Nephron progenitor cell (in vitro differentiated cells): ENCODE results near the gene ARIH1.
"Not testable (repeated sequence)": the region's sequence is repeated elsewhere in the genome, so short reads cannot be mapped to it uniquely, and the experiment has no call there.

ENCODE experiments used
- DNase-seq: peaks from one replicate; pipeline ENCODE4 v3.0.0; 2021
- H3K27ac Mint-ChIP-seq: 2 replicates; pipeline ENCODE4 v1.8.0; 2021; ENCODE audit warnings: mild to moderate bottlenecking, moderate library complexity, mixed read lengths
- H3K27me3 Mint-ChIP-seq: 2 replicates; pipeline ENCODE4 v1.8.0; 2021; ENCODE audit warnings: mild to moderate bottlenecking, low read depth, mixed read lengths; ENCODE audit not compliant: poor library complexity
- H3K36me3 Mint-ChIP-seq: 2 replicates; pipeline ENCODE4 v1.8.0; 2021; ENCODE audit warnings: low read depth, mixed read lengths
- H3K4me1 Mint-ChIP-seq: 2 replicates; pipeline ENCODE4 v1.8.0; 2021; ENCODE audit warnings: mixed read lengths
- H3K4me3 Mint-ChIP-seq: 2 replicates; pipeline ENCODE4 v1.8.0; 2021; ENCODE audit warnings: mild to moderate bottlenecking, moderate library complexity, mixed read lengths
- H3K9me3 Mint-ChIP-seq: 2 replicates; pipeline ENCODE4 v1.8.0; 2021; ENCODE audit warnings: mild to moderate bottlenecking, moderate library complexity, mixed read lengths
- CTCF ChIP-seq: fragments of 200-600 bp; sonication (generic); IDR thresholded peaks from 2 replicates; pipeline ENCODE4 v1.5.0; 2021; ENCODE audit warnings: antibody characterized with exemption

Gene ARIH1

DNA sequence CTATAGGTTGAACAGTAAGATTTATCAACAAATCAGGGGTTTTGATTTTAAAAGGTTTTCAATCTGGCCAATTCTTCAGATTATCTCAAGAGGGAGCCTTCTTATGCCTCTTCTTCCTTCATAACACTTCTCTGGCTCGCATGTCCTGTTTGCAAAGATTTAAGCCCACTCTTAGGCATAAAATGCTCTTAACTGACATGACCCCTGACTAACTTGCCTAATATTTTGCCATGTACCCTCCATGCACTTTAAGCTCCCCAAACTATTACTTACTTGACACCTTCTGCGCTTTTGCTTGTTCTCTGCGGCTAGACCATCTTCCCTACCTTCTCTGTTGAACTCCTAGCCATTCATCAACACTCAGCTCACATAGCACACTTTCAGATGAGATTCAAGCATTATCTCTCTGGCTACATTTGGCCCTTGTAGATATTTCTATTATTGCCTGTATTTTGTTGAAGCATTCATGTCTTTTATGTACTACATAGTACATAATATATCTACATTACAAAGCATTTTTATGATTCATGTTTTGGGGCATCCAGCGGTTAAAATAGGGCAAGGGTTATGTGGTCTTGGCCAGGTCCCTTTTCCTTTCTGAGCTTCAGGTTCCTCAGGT lies 1.0 kb upstream of the ARIH1 start:
- Mint-ChIP-seq H3K36me3 (peaks cover 39% of the 10 kb centered on the region), H3K27ac (peak overlapping the region; percentile 100), H3K4me1 (peaks cover 41% of the 10 kb centered on the region), H3K4me3 (peak overlapping the region; percentile 98), H3K27me3 (no peaks in the 10 kb centered on the region), H3K9me3 (no peaks in the 10 kb centered on the region)
- no peak for TF ChIP-seq CTCF
- DNase-seq, result no peak

DNA sequence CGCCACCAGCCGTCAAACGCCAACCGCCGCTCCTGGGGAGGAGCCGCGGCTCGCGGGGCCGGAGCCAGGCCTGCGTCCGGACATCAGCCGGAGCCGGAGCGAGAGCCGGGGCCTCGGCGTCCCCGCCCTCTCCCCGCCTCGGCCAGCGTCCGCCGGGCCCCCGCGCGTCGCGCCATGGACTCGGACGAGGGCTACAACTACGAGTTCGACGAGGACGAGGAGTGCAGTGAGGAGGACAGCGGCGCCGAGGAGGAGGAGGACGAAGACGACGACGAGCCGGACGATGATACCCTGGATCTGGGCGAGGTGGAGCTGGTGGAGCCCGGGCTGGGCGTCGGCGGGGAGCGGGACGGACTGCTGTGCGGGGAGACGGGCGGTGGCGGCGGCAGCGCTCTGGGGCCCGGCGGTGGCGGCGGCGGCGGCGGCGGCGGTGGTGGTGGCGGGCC lies 359 bp downstream of the ARIH1 start:
- H3K36me3 Mint-ChIP-seq, result peaks cover 52% of the 10 kb centered on the region
- no peaks in the 10 kb centered on the region for H3K27me3 Mint-ChIP-seq
- peaks cover 8% of the 10 kb centered on the region for H3K9me3 Mint-ChIP-seq
- TF ChIP-seq CTCF, result no peak
- peak overlapping the region; percentile 98 for H3K4me3 Mint-ChIP-seq
- peaks cover 41% of the 10 kb centered on the region for H3K4me1 Mint-ChIP-seq
- peak overlapping the region; percentile 100 for H3K27ac Mint-ChIP-seq
- peak; percentile 65 for DNase-seq

DNA sequence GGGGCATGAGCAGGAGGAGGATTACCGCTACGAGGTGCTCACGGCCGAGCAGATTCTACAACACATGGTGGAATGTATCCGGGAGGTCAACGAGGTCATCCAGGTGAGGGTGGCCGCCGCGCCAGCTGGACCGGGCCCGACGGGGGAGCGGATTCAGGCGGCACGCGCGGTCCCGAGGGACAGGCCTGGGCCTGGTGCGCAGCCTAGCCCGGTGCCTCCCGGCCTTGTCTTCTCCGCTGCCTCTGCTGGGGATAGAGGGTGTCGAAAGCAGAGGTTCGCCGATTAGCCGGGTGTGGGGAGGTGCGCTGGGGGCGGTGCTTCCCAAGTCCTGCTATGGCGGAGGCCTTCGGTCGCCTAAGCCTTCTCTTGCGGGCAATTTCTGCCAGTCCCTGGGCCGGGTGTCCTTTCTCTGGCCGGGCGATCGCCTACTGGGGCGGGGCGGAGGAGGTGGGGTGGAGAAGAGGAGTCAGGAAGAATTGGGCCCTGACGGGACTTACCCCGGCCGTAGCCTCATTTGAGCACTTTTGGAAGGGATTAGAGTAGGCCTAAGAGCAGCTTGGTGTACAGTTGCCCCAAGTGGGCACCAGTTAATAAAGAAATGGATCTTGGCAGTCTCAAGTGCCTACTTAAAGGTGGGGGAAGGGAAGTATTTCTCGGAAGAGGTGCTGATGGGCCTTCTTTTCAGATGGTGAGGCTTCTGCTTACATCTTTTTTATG lies 940 bp downstream of the ARIH1 start:
- Mint-ChIP-seq H3K9me3 (peaks cover 8% of the 10 kb centered on the region), H3K4me3 (peak overlapping the region; percentile 98), H3K27me3 (no peaks in the 10 kb centered on the region), H3K4me1 (peaks cover 41% of the 10 kb centered on the region), H3K36me3 (peaks cover 58% of the 10 kb centered on the region), H3K27ac (peak overlapping the region; percentile 100)
- DNase-seq, result peak; percentile 75
- TF ChIP-seq CTCF, result no peak

DNA sequence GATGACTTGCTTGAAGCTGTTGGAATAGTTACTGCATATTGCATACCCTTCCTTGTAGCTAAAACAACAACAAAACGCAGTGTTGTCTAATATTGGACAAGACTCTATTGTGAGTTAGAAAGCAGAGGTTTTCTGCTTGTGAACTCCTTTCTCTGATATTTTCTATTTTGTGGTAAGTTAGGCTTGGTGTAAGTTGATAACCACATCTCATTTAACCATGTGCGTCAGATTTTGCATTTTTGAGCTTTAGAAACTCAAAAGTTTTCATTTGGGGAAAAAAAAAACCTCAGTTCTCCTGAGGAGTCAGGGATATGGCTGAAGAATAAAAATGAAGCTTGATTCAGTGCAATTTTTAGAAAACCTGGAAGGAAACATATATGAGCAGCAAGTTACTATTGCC lies 1.5 kb downstream of the ARIH1 start:
- peaks cover 8% of the 10 kb centered on the region for H3K9me3 Mint-ChIP-seq
- H3K36me3 Mint-ChIP-seq, result peaks cover 64% of the 10 kb centered on the region
- no peak for DNase-seq
- peaks cover 43% of the 10 kb centered on the region for H3K4me1 Mint-ChIP-seq
- H3K27me3 Mint-ChIP-seq, result no peaks in the 10 kb centered on the region
- H3K27ac Mint-ChIP-seq, result peak overlapping the region; percentile 100
- TF ChIP-seq CTCF, result no peak
- H3K4me3 Mint-ChIP-seq, result peak overlapping the region; percentile 98

DNA sequence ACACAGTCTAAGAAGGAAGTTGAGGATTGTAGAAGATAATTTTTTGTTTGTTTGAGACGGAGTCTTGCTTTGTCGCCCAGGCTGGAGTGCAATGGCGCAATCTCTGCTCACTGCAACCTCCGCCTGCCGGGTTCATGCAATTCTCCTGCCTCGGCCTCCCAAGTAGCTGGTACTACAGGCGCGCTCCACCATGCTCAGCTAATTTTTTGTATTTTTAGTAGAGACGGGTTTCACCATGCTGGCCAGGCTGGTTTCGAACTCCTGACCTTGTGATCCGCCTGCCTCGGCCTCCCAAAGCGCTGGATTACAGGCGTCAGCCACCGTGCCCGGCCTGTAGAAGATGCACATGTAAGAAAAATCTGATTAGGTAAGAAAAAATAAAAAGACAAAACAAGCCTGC lies 2.2 kb downstream of the ARIH1 start:
- not testable (repeated sequence) for H3K9me3 Mint-ChIP-seq, H3K27me3 Mint-ChIP-seq, DNase-seq, H3K27ac Mint-ChIP-seq
- peaks cover 49% of the 10 kb centered on the region for H3K4me1 Mint-ChIP-seq
- peak overlapping the region; percentile 98 for H3K4me3 Mint-ChIP-seq
- H3K36me3 Mint-ChIP-seq, result peaks cover 67% of the 10 kb centered on the region

DNA sequence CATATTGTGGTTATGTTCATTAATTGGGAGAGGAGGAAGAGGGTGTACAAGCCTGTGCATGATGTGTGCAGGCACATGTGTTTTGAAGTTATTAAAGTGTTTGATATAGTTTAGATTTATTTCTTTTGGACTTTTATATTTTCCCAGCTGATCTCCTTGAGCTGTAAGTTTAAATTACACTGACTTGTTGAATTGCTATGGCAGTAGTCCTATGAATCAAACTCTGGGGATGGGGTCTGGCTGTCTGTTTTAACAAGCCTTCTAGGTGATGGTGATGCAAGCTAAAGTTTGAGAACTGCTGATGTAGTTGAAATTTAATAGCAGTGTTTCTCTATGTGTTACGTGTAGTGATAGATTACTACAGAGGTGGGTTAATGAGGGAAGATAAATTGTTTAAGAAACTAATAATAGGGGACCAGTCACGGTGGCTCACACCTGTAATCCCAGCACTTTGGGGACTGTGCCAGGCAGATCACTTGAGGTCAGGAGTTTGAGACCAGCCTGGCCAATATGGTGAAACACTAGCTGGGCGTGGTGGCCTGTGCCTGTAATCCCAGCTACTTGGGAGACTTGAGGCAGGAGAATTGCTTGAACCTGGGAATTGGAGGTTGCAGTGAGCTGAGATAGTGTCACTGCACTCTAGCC lies 7.0 kb downstream of the ARIH1 start:
- H3K4me1 Mint-ChIP-seq, result peaks cover 21% of the 10 kb centered on the region
- DNase-seq, result no peak
- no peak overlapping the region for H3K4me3 Mint-ChIP-seq
- H3K27ac Mint-ChIP-seq, result peak overlapping the region; percentile 15
- peaks cover 20% of the 10 kb centered on the region for H3K9me3 Mint-ChIP-seq
- peaks cover 93% of the 10 kb centered on the region for H3K36me3 Mint-ChIP-seq
- H3K27me3 Mint-ChIP-seq, result no peaks in the 10 kb centered on the region
- no peak for TF ChIP-seq CTCF
